ENCODE data around the gene SFXN4. TPM values are rescaled to one million over a fixed set of nuclear protein-coding genes. Genes with fewer than 3 reads are reported as not detected.
"Not testable (repeated sequence)": the region's sequence is repeated elsewhere in the genome, so short reads cannot be mapped to it uniquely, and the experiment has no call there.

SFXN4 gene
- total and polyA plus RNA-seq, 2 donors from 2014 or later = 21.9 to 59.7 TPM

- FAIRE-seq (no peak), DNase-seq (no peak)
- Histone ChIP-seq H3K27me3 (ENCODE audit: control insufficient read depth, insufficient read depth, low read length) (no peaks in the 10 kb centered on the region), H3K9me3 (ENCODE audit: control insufficient read depth in 2 of 3, insufficient read depth in 1 of 3, low read length in 3 of 3) (no peaks in the 10 kb centered on the region), H3K27ac (ENCODE audit: low read depth in 2 of 2, low read length in 2 of 2) (no peak overlapping the region), H3K4me1 (ENCODE audit: control insufficient read depth in 2 of 3, insufficient read depth in 2 of 3, low read depth in 1 of 3, low read length in 3 of 3) (no peaks in the 10 kb centered on the region), H3K36me3 (ENCODE audit: control insufficient read depth in 2 of 3, insufficient read depth in 3 of 3, low read length in 3 of 3) (peaks cover 5 to 22% (median 9%) of the 10 kb centered on the region in 3 donors), H3K9ac (ENCODE audit: low read length in 3 of 3) (no peak overlapping the region), H3K4me3 (ENCODE audit: low read length in 3 of 3) (no peak overlapping the region)
- intact Hi-C loops (cut with DNase I) = no loop called here
- TF ChIP-seq CTCF (IDR thresholded peaks at IDR 0.05; ENCODE audit: borderline replicate concordance, extremely low read depth, insufficient read depth) = no peak
Measured at GRCh38 chr10:119112056-119112455, 53.5 kb downstream of the SFXN4 start.

GRCh38 chr10:119107771-119108170 is 57.7 kb downstream of the SFXN4 start:
- H3K27me3 ChIP-seq (ENCODE audit: control insufficient read depth, insufficient read depth, low read length); H3K4me1 ChIP-seq (ENCODE audit: control insufficient read depth in 2 of 3, insufficient read depth in 2 of 3, low read depth in 1 of 3, low read length in 3 of 3); FAIRE-seq; H3K9me3 ChIP-seq (ENCODE audit: control insufficient read depth in 2 of 3, insufficient read depth in 1 of 3, low read length in 3 of 3); H3K4me3 ChIP-seq (ENCODE audit: low read length in 3 of 3); DNase-seq; intact Hi-C loops (cut with DNase I); H3K9ac ChIP-seq (ENCODE audit: low read length in 3 of 3); H3K27ac ChIP-seq (ENCODE audit: low read depth in 2 of 2, low read length in 2 of 2): not testable (repeated sequence)
- H3K36me3 ChIP-seq (ENCODE audit: control insufficient read depth in 2 of 3, insufficient read depth in 3 of 3, low read length in 3 of 3) = peaks cover 0 to 11% (median 5%) of the 10 kb centered on the region in 3 donors

GRCh38 chr10:119107106-119107505 is 58.4 kb downstream of the SFXN4 start:
- H3K4me3 ChIP-seq (ENCODE audit: low read length in 3 of 3); FAIRE-seq; H3K4me1 ChIP-seq (ENCODE audit: control insufficient read depth in 2 of 3, insufficient read depth in 2 of 3, low read depth in 1 of 3, low read length in 3 of 3); DNase-seq; intact Hi-C loops (cut with DNase I); H3K9me3 ChIP-seq (ENCODE audit: control insufficient read depth in 2 of 3, insufficient read depth in 1 of 3, low read length in 3 of 3); H3K27me3 ChIP-seq (ENCODE audit: control insufficient read depth, insufficient read depth, low read length); H3K27ac ChIP-seq (ENCODE audit: low read depth in 2 of 2, low read length in 2 of 2); H3K9ac ChIP-seq (ENCODE audit: low read length in 3 of 3): not testable (repeated sequence)
- peaks cover 0 to 10% (median 4%) of the 10 kb centered on the region in 3 donors for H3K36me3 ChIP-seq (ENCODE audit: control insufficient read depth in 2 of 3, insufficient read depth in 3 of 3, low read length in 3 of 3)

GRCh38 chr10:119105899-119106298 is 59.6 kb downstream of the SFXN4 start:
- FAIRE-seq = not testable (repeated sequence)

GRCh38 chr10:119105155-119105554 is 60.4 kb downstream of the SFXN4 start:
- Histone ChIP-seq H3K4me1 (ENCODE audit: control insufficient read depth in 2 of 3, insufficient read depth in 2 of 3, low read depth in 1 of 3, low read length in 3 of 3) (peaks cover 3 to 6% (median 4%) of the 10 kb centered on the region in 3 donors), H3K27me3 (ENCODE audit: control insufficient read depth, insufficient read depth, low read length) (no peaks in the 10 kb centered on the region), H3K9ac (ENCODE audit: low read length in 3 of 3) (peak overlapping the region in 2 of 3 donors; percentile 19 to 34), H3K9me3 (ENCODE audit: control insufficient read depth in 2 of 3, insufficient read depth in 1 of 3, low read length in 3 of 3) (no peaks in the 10 kb centered on the region), H3K36me3 (ENCODE audit: control insufficient read depth in 2 of 3, insufficient read depth in 3 of 3, low read length in 3 of 3) (peaks cover 0 to 3% (median 0%) of the 10 kb centered on the region in 3 donors), H3K27ac (ENCODE audit: low read depth in 2 of 2, low read length in 2 of 2) (no peak overlapping the region), H3K4me3 (ENCODE audit: low read length in 3 of 3) (peak overlapping the region; percentile 48 to 75 (median 69))
- DNase-seq (no peak), FAIRE-seq (no peak)
- intact Hi-C loops (cut with DNase I) = no loop called here
- TF ChIP-seq CTCF (IDR thresholded peaks at IDR 0.05; ENCODE audit: borderline replicate concordance, extremely low read depth, insufficient read depth) = no peak

More at GRCh38 chr10:119105899-119106298, 59.6 kb downstream of the SFXN4 start:
- H3K27ac ChIP-seq (ENCODE audit: low read depth in 2 of 2, low read length in 2 of 2); H3K4me1 ChIP-seq (ENCODE audit: control insufficient read depth in 2 of 3, insufficient read depth in 2 of 3, low read depth in 1 of 3, low read length in 3 of 3); H3K9me3 ChIP-seq (ENCODE audit: control insufficient read depth in 2 of 3, insufficient read depth in 1 of 3, low read length in 3 of 3); DNase-seq; H3K36me3 ChIP-seq (ENCODE audit: control insufficient read depth in 2 of 3, insufficient read depth in 3 of 3, low read length in 3 of 3); H3K4me3 ChIP-seq (ENCODE audit: low read length in 3 of 3); intact Hi-C loops (cut with DNase I); H3K9ac ChIP-seq (ENCODE audit: low read length in 3 of 3); H3K27me3 ChIP-seq (ENCODE audit: control insufficient read depth, insufficient read depth, low read length): not testable (repeated sequence)
